Adrenal gland (tissue), 5 donors: ENCODE data around the gene CALHM3.
"Not testable (repeated sequence)": the region's sequence is repeated elsewhere in the genome, so short reads cannot be mapped to it uniquely, and the experiment has no call there.

Experiments used
- POLR2A ChIP-seq, 2 donors: fragments of 450-650 bp; IDR thresholded peaks; one replicate each; pipeline ENCODE4 v1.6.1; 2017; ENCODE audit warnings: antibody characterized with exemption in 2 of 2, mild to moderate bottlenecking in 2 of 2, moderate library complexity in 1 of 2
- TF ChIP-seq, protein P1 (sequence below), 6 experiments: fragments of 450-650 bp in 4 of 6; fragments of 200-600 bp in 2 of 6; sonication (generic) in 1 of 6; IDR thresholded peaks; 1 replicate in 5 of 6; 2 replicates in 1 of 6; pipeline versions ENCODE4 v1.5.1 to v1.8.0; 2016 to 2021; ENCODE audit warnings: antibody characterized with exemption in 6 of 6, mild to moderate bottlenecking in 2 of 6, moderate library complexity in 1 of 6
- donor health status: DM: no; HTN: no; CAD: no.

DNA sequence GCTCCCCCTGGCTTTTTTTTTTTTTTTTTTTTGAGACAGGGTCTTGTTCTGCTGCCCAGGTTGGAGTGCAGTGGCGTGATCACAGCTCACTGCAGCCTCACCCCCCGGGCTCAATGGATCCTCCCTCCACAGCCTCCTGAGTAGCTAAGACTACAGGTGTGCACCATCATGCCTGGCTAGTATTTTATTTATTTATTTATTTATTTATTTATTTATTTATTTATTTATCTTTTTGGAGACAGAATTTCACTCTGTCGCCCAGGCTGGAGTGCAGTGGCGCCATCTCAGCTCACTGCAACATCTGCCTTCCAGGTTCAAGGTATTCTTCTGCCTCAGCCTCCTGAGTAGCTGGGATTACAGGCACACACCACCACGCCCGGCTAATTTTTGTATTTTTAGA is 24.7 kb upstream of the CALHM3 start:
- TF ChIP-seq, protein P1, sequence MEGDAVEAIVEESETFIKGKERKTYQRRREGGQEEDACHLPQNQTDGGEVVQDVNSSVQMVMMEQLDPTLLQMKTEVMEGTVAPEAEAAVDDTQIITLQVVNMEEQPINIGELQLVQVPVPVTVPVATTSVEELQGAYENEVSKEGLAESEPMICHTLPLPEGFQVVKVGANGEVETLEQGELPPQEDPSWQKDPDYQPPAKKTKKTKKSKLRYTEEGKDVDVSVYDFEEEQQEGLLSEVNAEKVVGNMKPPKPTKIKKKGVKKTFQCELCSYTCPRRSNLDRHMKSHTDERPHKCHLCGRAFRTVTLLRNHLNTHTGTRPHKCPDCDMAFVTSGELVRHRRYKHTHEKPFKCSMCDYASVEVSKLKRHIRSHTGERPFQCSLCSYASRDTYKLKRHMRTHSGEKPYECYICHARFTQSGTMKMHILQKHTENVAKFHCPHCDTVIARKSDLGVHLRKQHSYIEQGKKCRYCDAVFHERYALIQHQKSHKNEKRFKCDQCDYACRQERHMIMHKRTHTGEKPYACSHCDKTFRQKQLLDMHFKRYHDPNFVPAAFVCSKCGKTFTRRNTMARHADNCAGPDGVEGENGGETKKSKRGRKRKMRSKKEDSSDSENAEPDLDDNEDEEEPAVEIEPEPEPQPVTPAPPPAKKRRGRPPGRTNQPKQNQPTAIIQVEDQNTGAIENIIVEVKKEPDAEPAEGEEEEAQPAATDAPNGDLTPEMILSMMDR (IDR thresholded peaks at IDR 0.05) = not testable (repeated sequence)
- not testable (repeated sequence) for TF ChIP-seq POLR2A (IDR thresholded peaks at IDR 0.05)
